ENCODE data around the gene ATP6V0D1.

DNA sequence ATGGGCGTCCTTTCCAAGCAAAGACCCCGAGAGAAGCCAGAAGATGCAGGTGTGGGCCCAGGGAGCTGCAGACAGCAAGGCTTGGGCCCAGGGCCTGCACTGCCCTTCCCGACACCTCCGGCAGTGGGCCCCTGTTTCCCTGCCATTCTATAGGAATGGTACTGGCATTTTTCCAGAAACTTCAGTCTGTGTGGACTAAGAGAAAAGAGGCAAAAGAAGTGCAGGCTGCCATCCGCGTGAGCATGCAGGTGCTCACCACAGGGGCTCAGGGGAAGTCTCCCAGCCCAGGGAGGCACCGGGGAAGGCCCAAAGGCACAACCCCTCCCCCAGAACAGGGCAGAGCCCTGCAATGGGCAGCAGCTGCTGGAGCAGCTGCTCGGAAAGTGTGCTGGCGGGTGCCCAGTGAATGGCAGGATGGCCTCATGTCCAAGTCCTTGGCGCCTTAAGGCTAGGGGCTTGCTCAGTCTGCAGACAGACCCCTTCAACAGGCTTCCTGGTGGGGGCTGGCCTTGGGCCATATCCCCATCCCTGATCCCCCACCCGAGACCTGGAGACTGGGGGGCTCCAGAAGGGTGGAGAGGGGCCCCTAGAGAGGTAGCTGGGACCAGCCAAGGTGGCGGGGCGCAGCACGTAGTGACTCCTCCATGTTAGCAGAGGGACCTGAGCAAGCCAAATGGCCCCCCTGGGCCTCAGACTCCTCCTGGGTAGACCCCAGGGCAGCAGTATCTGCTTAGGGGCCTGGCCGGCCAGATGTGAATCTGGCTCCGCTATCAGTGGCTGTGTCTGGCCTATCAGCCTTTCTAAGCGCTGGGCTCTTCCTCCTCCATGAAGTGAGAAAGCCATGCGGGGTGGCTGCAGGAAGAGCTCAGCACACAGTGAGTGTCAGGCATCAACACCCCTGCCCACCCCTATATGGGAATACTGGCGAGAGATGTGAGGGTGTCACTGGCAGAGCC, 80.9 kb downstream of the ATP6V0D1 start:
- peak in 3 of 6 experiments; percentile 3 to 25 (median 13) for TF ChIP-seq CTCF (IDR thresholded peaks at IDR 0.05)
- TF ChIP-seq POLR2AphosphoS5 (IDR thresholded peaks at IDR 0.05) = no peak

Data from upper lobe of left lung (tissue), 4 donors.